Fibroblast of the aortic adventitia (primary cell): ENCODE results near the gene ATP7A. TPM values are rescaled to one million over a fixed set of nuclear protein-coding genes. Genes with fewer than 3 reads are reported as not detected.
"Not testable (repeated sequence)": the region's sequence is repeated elsewhere in the genome, so short reads cannot be mapped to it uniquely, and the experiment has no call there.

Experiments
- DNase-seq: peaks from one replicate; pipeline ENCODE4 v3.0.0-alpha.2; 2010; ENCODE audit warnings: low read depth
- H3K4me3 ChIP-seq: 2 replicates; pipeline ENCODE4 v1.5.1; 2011; ENCODE audit warnings: low read depth, mild to moderate bottlenecking, control low read depth, low read length, moderate library complexity
- CTCF ChIP-seq: IDR thresholded peaks from 2 replicates; pipeline ENCODE4 v1.5.1; 2011; ENCODE audit warnings: mild to moderate bottlenecking, low read length, control low read depth, inconsistent platforms; ENCODE audit not compliant: insufficient read depth
- total RNA-seq: library from RNA; depleted of rRNA; stranded (reverse); fragments of >200 nt; gene quantifications from 2 replicates; pipeline ENCODE4 v1.2.3, GENCODE V29; 2012; ENCODE audit warnings: low replicate concordance

Gene ATP7A
- total RNA-seq, 1 donor: 20.0 TPM

- no peak for DNase-seq
- no peak for TF ChIP-seq CTCF
- no peak overlapping the region for H3K4me3 ChIP-seq
Observed at GRCh38 chrX:78063687-78064086, 153.2 kb downstream of the ATP7A start.

- no peak overlapping the region for H3K4me3 ChIP-seq
- no peak for TF ChIP-seq CTCF
- no peak for DNase-seq
Observed at GRCh38 chrX:78064152-78064551, 153.7 kb downstream of the ATP7A start.

- DNase-seq: peak; percentile 78
- H3K4me3 ChIP-seq: not testable (repeated sequence)
Observed at GRCh38 chrX:78064698-78065601, 154.5 kb downstream of the ATP7A start.

GRCh38 chrX:78066110-78066509, 155.6 kb downstream of the ATP7A start:
- no peak overlapping the region for H3K4me3 ChIP-seq
- TF ChIP-seq CTCF: no peak
- peak; percentile 86 for DNase-seq

GRCh38 chrX:78071331-78071730, 160.8 kb downstream of the ATP7A start:
- no peak overlapping the region for H3K4me3 ChIP-seq
- DNase-seq: no peak
- no peak for TF ChIP-seq CTCF

- DNase-seq: not testable (repeated sequence)
Observed at GRCh38 chrX:78073147-78074077, 162.9 kb downstream of the ATP7A start.

GRCh38 chrX:78074088-78074487, 163.6 kb downstream of the ATP7A start:
- DNase-seq: no peak

More at GRCh38 chrX:78073147-78074077, 162.9 kb downstream of the ATP7A start:
- not testable (repeated sequence) for H3K4me3 ChIP-seq

More at GRCh38 chrX:78074088-78074487, 163.6 kb downstream of the ATP7A start:
- no peak overlapping the region for H3K4me3 ChIP-seq
- no peak for TF ChIP-seq CTCF
